Putamen (tissue), 1 donor: ENCODE results near the gene MRPS30.
"Not testable (repeated sequence)": the region's sequence is repeated elsewhere in the genome, so short reads cannot be mapped to it uniquely, and the experiment has no call there.

Experiments used
- DNase-seq: peaks from one replicate; pipeline ENCODE4 v3.0.0-alpha.2; 2016; ENCODE audit warnings: low spot score

The MRPS30 gene

GRCh38 chr5:44821164-44821563 is 12.4 kb downstream of the MRPS30 start:
- no peak for DNase-seq

GRCh38 chr5:44824662-44825061 is 15.9 kb downstream of the MRPS30 start:
- not testable (repeated sequence) for DNase-seq

GRCh38 chr5:44827681-44828080 is 18.9 kb downstream of the MRPS30 start:
- DNase-seq: no peak

- peak; percentile 5 for DNase-seq
These were observed 20.0 kb downstream of the MRPS30 start for GRCh38 chr5:44828719-44829118.

GRCh38 chr5:44830951-44831350 is 22.2 kb downstream of the MRPS30 start:
- DNase-seq: no peak

- peak; percentile 74 for DNase-seq
These were observed 24.5 kb downstream of the MRPS30 start for GRCh38 chr5:44833249-44833648.

GRCh38 chr5:44835693-44836092 is 26.9 kb downstream of the MRPS30 start:
- no peak for DNase-seq

GRCh38 chr5:44839018-44839681 is 30.4 kb downstream of the MRPS30 start:
- DNase-seq: no peak

- DNase-seq: no peak
These were observed 33.9 kb downstream of the MRPS30 start for GRCh38 chr5:44842496-44843282.

- DNase-seq: no peak
These were observed 36.0 kb downstream of the MRPS30 start for GRCh38 chr5:44844744-44845143.

GRCh38 chr5:44845777-44846176 is 37.0 kb downstream of the MRPS30 start:
- no peak for DNase-seq

- no peak for DNase-seq
These were observed 38.6 kb downstream of the MRPS30 start for GRCh38 chr5:44847206-44847852.

GRCh38 chr5:44860267-44860666 is 51.5 kb downstream of the MRPS30 start:
- DNase-seq: no peak

GRCh38 chr5:44862808-44863207 is 54.1 kb downstream of the MRPS30 start:
- peak; percentile 3 for DNase-seq
